Glutamatergic neuron (in vitro differentiated cells): ENCODE measurements around the gene TAGAP. TPM values are rescaled to one million over a fixed set of nuclear protein-coding genes. Genes with fewer than 3 reads are reported as not detected.

Source experiments
- DNase-seq: peaks from one replicate; pipeline ENCODE4 v3.0.0; 2022
- H3K27ac Mint-ChIP-seq: one replicate; pipeline ENCODE4 v1.8.0; 2020; ENCODE audit warnings: mild to moderate bottlenecking, mixed read lengths, inconsistent platforms; ENCODE audit not compliant: unreplicated experiment
- H3K27me3 Mint-ChIP-seq: one replicate; pipeline ENCODE4 v1.8.0; 2020; ENCODE audit warnings: mild to moderate bottlenecking, moderate library complexity, mixed read lengths, inconsistent platforms; ENCODE audit not compliant: unreplicated experiment
- H3K36me3 Mint-ChIP-seq: one replicate; pipeline ENCODE4 v1.8.0; 2020; ENCODE audit warnings: mild to moderate bottlenecking, mixed read lengths, inconsistent platforms; ENCODE audit not compliant: unreplicated experiment
- H3K4me1 Mint-ChIP-seq: one replicate; pipeline ENCODE4 v1.8.0; 2020; ENCODE audit warnings: mild to moderate bottlenecking, low read depth, mixed read lengths, inconsistent platforms; ENCODE audit not compliant: unreplicated experiment
- H3K4me3 Mint-ChIP-seq: one replicate; pipeline ENCODE4 v1.8.0; 2020; ENCODE audit warnings: mild to moderate bottlenecking, mixed read lengths, inconsistent platforms; ENCODE audit not compliant: unreplicated experiment
- H3K9me3 Mint-ChIP-seq: one replicate; pipeline ENCODE4 v1.8.0; 2020; ENCODE audit warnings: mild to moderate bottlenecking, moderate library complexity, mixed read lengths, inconsistent platforms; ENCODE audit not compliant: unreplicated experiment
- CTCF ChIP-seq: fragments of 200-600 bp; sonication (generic); IDR thresholded peaks from one replicate; pipeline ENCODE4 v1.5.0; 2021; ENCODE audit not compliant: partially characterized antibody, unreplicated experiment
- total RNA-seq: library from RNA; stranded (reverse); fragmentation: NEBNext Ultra II Directional; extraction: Animal tissue kit (Norgen Biotek cat#: 25700); gene quantifications from one replicate; pipeline ENCODE4 v1.2.1, GENCODE V29; 2021; ENCODE audit not compliant: unreplicated experiment

TAGAP gene
- total RNA-seq, 1 donor from 2014 or later: not detected

GRCh38 chr6:159064477-159064876, 19.7 kb upstream of the TAGAP start:
- Mint-ChIP-seq H3K9me3 (peaks cover 4% of the 10 kb centered on the region), H3K36me3 (peaks cover 14% of the 10 kb centered on the region), H3K4me1 (peaks cover 5% of the 10 kb centered on the region), H3K27ac (no peak overlapping the region), H3K27me3 (peaks cover 8% of the 10 kb centered on the region), H3K4me3 (no peak overlapping the region)
- no peak for TF ChIP-seq CTCF
- no peak for DNase-seq

GRCh38 chr6:159063549-159063948, 18.8 kb upstream of the TAGAP start:
- no peak overlapping the region for H3K27ac Mint-ChIP-seq
- H3K9me3 Mint-ChIP-seq: peaks cover 1% of the 10 kb centered on the region
- no peak for DNase-seq
- H3K4me3 Mint-ChIP-seq: no peak overlapping the region
- peaks cover 5% of the 10 kb centered on the region for H3K4me1 Mint-ChIP-seq
- TF ChIP-seq CTCF: no peak
- peaks cover 10% of the 10 kb centered on the region for H3K36me3 Mint-ChIP-seq
- peaks cover 8% of the 10 kb centered on the region for H3K27me3 Mint-ChIP-seq

GRCh38 chr6:159062976-159063375, 18.2 kb upstream of the TAGAP start:
- Mint-ChIP-seq H3K36me3 (peaks cover 10% of the 10 kb centered on the region), H3K27me3 (peaks cover 8% of the 10 kb centered on the region), H3K9me3 (peaks cover 1% of the 10 kb centered on the region), H3K4me3 (no peak overlapping the region), H3K4me1 (peaks cover 5% of the 10 kb centered on the region), H3K27ac (no peak overlapping the region)
- TF ChIP-seq CTCF: no peak
- no peak for DNase-seq

GRCh38 chr6:159062564-159062945, 17.8 kb upstream of the TAGAP start:
- H3K9me3 Mint-ChIP-seq: peaks cover 1% of the 10 kb centered on the region
- no peak overlapping the region for H3K4me3 Mint-ChIP-seq
- H3K36me3 Mint-ChIP-seq: peaks cover 6% of the 10 kb centered on the region
- peaks cover 8% of the 10 kb centered on the region for H3K27me3 Mint-ChIP-seq
- peaks cover 3% of the 10 kb centered on the region for H3K4me1 Mint-ChIP-seq
- no peak for DNase-seq
- no peak overlapping the region for H3K27ac Mint-ChIP-seq
- no peak for TF ChIP-seq CTCF

- Mint-ChIP-seq H3K4me3 (no peak overlapping the region), H3K27me3 (peaks cover 8% of the 10 kb centered on the region), H3K27ac (no peak overlapping the region), H3K9me3 (peaks cover 1% of the 10 kb centered on the region), H3K36me3 (peaks cover 6% of the 10 kb centered on the region), H3K4me1 (peaks cover 2% of the 10 kb centered on the region)
- DNase-seq: no peak
- no peak for TF ChIP-seq CTCF
These were observed 17.2 kb upstream of the TAGAP start for GRCh38 chr6:159061805-159062563.
